Stimulated activated CD4-positive, alpha-beta T cell treated with anti-CD3 and anti-CD28 coated beads, Interleukin-2, amount 100 ng/mL, for 24 hours (primary cell): ENCODE results near the gene OR10G8.
"Not testable (repeated sequence)": the region's sequence is repeated elsewhere in the genome, so short reads cannot be mapped to it uniquely, and the experiment has no call there.

Experiments
- DNase-seq, 2 donors: peaks; one replicate each; pipeline ENCODE4 v3.0.0-alpha.2; 2020

OR10G8 gene

DNA sequence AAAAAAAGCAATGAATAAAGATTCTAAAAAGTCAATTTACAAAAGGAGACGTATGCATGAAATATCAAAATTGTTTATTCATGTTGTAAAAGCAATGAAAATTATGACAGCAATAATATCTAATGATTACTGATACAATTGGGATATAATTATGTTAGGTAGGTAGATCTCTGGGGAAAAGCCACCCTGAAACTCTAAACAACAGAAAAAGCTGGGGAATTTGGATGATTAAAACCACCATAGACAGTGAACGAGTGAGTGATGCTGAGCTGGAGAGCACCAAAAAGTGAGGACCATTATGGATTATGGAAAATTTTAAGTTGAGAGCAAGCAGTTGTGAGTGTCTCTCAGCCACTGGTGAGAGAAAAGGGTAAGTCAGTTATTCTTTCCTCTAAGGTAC is at the start of gene OR10G8:
OR10G8 (plus strand) TSS at position 301 of the 400 bp plus-strand sequence. CDS start 2,825 bp downstream, outside the sequence.
- no peak for DNase-seq

- no peak for DNase-seq
Measured at GRCh38 chr11:123977731-123978347, 48.8 kb upstream of the OR10G8 start, which contains the start of gene OR10S1. Gene OR10S1, minus strand, starts transcription at chr11:123977781. Its CDS starts 117 bp downstream, at chr11:123977664.

- DNase-seq = no peak
Measured at GRCh38 chr11:123979311-123979710, 47.3 kb upstream of the OR10G8 start.

DNA sequence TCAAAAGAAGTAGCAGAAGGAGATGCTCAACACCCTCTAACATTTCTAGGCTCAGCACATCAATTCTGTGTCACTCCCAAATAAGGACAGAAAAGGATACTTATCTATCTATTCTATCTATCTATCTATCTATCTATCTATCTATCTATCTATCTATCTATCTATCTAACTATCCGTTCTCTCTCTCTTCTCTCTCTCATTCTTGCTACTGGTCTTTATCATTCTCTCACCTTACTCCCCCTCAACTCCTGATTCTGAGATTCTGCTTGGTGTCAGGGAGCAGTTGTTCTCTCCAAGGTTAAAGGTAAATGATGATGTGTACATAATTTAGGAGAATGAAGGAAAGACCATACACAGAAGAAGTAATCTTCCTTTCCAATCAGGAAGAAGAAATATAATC is 31.5 kb upstream of the OR10G8 start, which contains the start of gene OR10G6:
OR10G6 (minus strand) TSS at position 43 of the 400 bp plus-strand sequence; CDS start at position 43, 0 bp downstream.
- DNase-seq = no peak

GRCh38 chr11:124012697-124013096 is 13.9 kb upstream of the OR10G8 start, which contains the start of gene OR10G4:
Gene OR10G4, plus strand, starts transcription at chr11:124012997. Its CDS starts 2,578 bp downstream, at chr11:124015575.
- DNase-seq = no peak

- DNase-seq = not testable (repeated sequence)
Measured at GRCh38 chr11:124015837-124016236, 10.8 kb upstream of the OR10G8 start.

GRCh38 chr11:124036666-124037065 is 10.1 kb downstream of the OR10G8 start:
- DNase-seq = no peak

DNA sequence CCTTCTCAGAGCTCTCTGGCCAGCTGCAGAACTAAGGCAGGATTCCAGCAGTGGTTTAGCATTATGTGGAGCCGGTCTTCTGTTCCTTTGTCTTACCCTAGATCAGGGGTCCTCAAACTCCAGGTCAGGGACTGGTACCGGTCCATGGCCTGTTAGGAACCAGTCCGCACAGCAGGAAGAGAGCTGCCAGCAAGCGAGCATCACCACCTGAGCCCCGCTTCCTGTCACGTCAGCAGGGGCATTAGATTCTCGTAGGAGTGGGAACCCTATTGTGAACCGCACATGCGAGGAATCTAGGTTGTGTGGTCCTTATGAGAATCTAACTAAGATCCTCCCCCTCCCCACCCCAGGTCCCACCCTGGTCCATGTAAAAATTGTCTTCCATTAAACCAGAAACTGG is 13.0 kb downstream of the OR10G8 start:
- DNase-seq = no peak

GRCh38 chr11:124041254-124041653 is 14.7 kb downstream of the OR10G8 start, which contains the start of gene OR10G7:
Gene OR10G7, minus strand, starts transcription at chr11:124041325. Its CDS starts 2,324 bp downstream, at chr11:124039001.
- no peak for DNase-seq

DNA sequence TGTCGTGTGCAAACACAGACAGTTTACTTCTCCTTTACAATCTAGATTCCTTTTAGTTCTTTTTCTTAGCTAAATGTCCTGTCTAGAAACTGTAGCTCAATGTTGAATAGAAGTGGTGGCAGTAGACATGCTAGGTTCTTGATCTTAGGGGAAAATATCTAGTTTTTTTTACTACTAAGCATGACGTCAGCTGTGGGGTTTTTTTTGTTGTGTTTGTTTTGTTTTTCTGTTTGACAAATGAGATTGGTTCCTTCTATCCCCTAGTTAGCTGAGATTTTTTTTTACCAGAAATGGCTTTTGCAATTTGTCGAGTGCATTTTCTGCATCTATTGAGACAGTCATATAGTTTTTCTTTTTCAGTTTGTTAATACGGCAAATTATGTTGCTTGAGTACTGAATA is 16.8 kb downstream of the OR10G8 start:
- no peak for DNase-seq

- DNase-seq = no peak
Measured at GRCh38 chr11:124050748-124051147, 24.1 kb downstream of the OR10G8 start.

DNA sequence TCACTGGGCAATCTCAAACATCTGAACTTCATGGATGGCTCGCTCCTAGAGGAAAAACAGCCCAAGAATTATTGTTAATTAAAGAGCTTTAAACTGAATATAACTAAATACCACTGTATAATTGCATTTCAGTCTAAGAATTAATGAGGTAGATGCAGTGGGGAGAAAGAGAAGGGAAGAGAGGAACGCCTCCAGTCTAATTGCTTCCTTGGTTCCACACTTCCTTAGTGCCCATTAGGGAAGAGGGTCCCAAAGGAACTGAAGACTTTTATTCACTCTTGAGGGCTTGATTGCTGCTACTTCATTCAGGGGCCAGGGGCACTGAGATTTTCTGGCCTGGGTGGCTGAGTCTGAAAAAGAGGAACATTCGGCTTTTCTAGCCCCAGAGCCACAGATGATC is 26.4 kb downstream of the OR10G8 start:
- DNase-seq = no peak

- no peak for DNase-seq
Measured at GRCh38 chr11:124068601-124069110, 42.1 kb downstream of the OR10G8 start.

- DNase-seq = peak; percentile 38 to 46
Measured at GRCh38 chr11:124069429-124070401, 43.1 kb downstream of the OR10G8 start.

GRCh38 chr11:124070915-124071622 is 44.5 kb downstream of the OR10G8 start:
- DNase-seq = peak; percentile 74 to 78

- no peak for DNase-seq
Measured at GRCh38 chr11:124071623-124071948, 45.0 kb downstream of the OR10G8 start.

DNA sequence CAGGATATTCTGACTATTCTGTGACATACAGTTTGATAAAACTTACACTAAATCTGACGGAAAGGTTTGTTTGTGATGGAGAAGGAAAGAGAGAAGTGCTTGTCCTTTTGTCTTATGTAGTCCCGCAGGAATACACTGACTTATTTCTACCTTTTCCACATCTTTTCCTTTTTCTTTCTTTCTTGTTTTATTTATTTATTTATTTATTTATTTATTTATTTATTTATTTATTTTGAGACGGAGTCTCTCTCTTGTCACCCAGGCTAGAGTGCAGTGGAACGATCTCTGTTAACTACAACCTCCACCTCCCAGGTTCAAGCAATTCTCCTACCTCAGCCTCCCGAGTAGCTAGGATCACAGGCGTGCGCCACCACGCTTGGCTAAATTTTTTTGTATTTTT is 45.5 kb downstream of the OR10G8 start:
- DNase-seq = no peak

- no peak for DNase-seq
Measured at GRCh38 chr11:124074554-124074953, 48.0 kb downstream of the OR10G8 start.

DNA sequence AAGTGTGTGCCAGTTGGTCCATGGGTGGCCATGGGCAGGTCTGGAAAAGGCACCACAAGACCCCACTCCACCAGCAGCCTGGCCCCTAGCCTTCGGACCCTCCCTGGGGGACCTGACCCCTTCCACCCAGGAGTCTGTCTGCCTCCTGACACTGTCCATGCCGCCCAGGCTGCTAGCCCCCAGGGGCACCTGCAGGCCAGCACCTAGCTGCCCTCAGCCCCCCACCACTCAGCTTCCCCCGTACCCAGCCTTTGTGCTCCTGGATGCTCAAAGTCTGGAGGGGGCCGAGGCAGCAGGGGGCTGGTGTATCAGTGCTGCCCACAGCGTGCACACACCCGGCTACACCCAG is 48.9 kb downstream of the OR10G8 start:
- DNase-seq = no peak

- DNase-seq = peak in 1 of 2 donors; percentile 18
Measured at GRCh38 chr11:124075841-124076651, 49.4 kb downstream of the OR10G8 start.

- DNase-seq = no peak
Measured at GRCh38 chr11:124077266-124077665, 50.7 kb downstream of the OR10G8 start.

DNA sequence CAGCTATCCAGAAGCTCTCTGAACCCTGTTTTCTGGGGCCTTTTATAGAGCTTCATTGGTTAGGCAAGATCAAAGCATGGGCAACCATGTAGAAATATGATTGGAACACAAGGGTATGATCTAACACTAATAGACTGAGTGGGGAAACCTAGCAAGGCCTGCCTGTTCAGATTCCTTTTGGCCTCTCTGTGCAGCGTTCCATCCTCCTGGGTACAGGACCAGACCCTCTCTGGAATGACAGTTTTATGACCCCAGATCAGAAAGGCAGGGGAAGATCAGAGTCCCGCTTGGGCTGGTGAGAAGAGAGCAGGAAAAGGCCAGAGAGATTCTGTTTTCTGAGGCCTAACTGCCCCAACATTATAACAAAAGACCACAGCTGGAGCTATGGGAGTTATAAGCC is 52.0 kb downstream of the OR10G8 start:
- no peak for DNase-seq
